Liver (tissue), 9 donors: ENCODE results near the gene NAA38. TPM values are rescaled to one million over a fixed set of nuclear protein-coding genes. Genes with fewer than 3 reads are reported as not detected.
A peak's percentile ranks its signal among the peaks of the same experiment; 100 is the strongest.

Experiments used
- DNase-seq: peaks from one replicate; pipeline ENCODE4 v3.0.0-alpha.2; 2017; ENCODE audit warnings: low spot score
- H3K27ac ChIP-seq, 2 donors: one replicate each; pipeline ENCODE4 v1.7.0; 2013; ENCODE audit warnings: inconsistent platforms in 2 of 2, low read length in 2 of 2, control low read depth in 1 of 2, low read depth in 1 of 2, mild to moderate bottlenecking in 1 of 2
- H3K27me3 ChIP-seq, 4 donors: one replicate each; pipeline versions ENCODE4 v1.6.1 to v1.7.0; 2013; ENCODE audit warnings: low read length in 3 of 4, inconsistent platforms in 1 of 4, mild to moderate bottlenecking in 1 of 4, moderate library complexity in 1 of 4; ENCODE audit not compliant: control insufficient read depth in 4 of 4, insufficient read depth in 4 of 4
- H3K36me3 ChIP-seq, 4 donors: one replicate each; pipeline versions ENCODE4 v1.6.1 to v1.7.0; 2013; ENCODE audit warnings: low read length in 3 of 4, mild to moderate bottlenecking in 3 of 4, low read depth in 1 of 4, moderate library complexity in 1 of 4; ENCODE audit not compliant: control insufficient read depth in 4 of 4, insufficient read depth in 3 of 4
- H3K4me1 ChIP-seq, 4 donors: one replicate each; pipeline versions ENCODE4 v1.6.1 to v1.7.0; 2013; ENCODE audit warnings: low read length in 3 of 4, mild to moderate bottlenecking in 3 of 4, moderate library complexity in 1 of 4; ENCODE audit not compliant: control insufficient read depth in 4 of 4, insufficient read depth in 4 of 4
- H3K4me3 ChIP-seq, 3 donors: one replicate each; pipeline versions ENCODE4 v1.6.1 to v1.7.0; 2013; ENCODE audit warnings: low read length in 3 of 3, control low read depth in 1 of 3, low read depth in 1 of 3, mild to moderate bottlenecking in 1 of 3
- H3K9ac ChIP-seq, 2 donors: one replicate each; pipeline ENCODE4 v1.7.0; 2013; ENCODE audit warnings: low read length in 2 of 2, mild to moderate bottlenecking in 2 of 2, moderate library complexity in 2 of 2, control low read depth in 1 of 2, low read depth in 1 of 2
- H3K9me3 ChIP-seq, 4 donors: one replicate each; pipeline versions ENCODE4 v1.6.1 to v1.7.0; 2013; ENCODE audit warnings: low read length in 3 of 4; ENCODE audit not compliant: control insufficient read depth in 4 of 4
- EGR1 ChIP-seq, 2 donors: IDR thresholded peaks; 2 replicates each; pipeline ENCODE4 v1.6.1; 2016 to 2018; ENCODE audit warnings: antibody characterized with exemption in 2 of 2, low read depth in 2 of 2
- FOXA1 ChIP-seq: IDR thresholded peaks from 2 replicates; pipeline ENCODE4 v1.6.1; 2016; ENCODE audit warnings: antibody characterized with exemption
- FOXA2 ChIP-seq: IDR thresholded peaks from 2 replicates; pipeline ENCODE4 v1.6.1; 2016; ENCODE audit warnings: antibody characterized with exemption
- GABPA ChIP-seq, 2 donors: IDR thresholded peaks in 1 of 2; conservative IDR thresholded peaks in 1 of 2; 2 replicates each; pipeline ENCODE4 v1.6.1; 2016; ENCODE audit warnings: antibody characterized with exemption in 2 of 2, mild to moderate bottlenecking in 1 of 2, moderate library complexity in 1 of 2
- HNF4A ChIP-seq, 2 donors: conservative IDR thresholded peaks; 2 replicates each; pipeline ENCODE4 v1.6.1; 2016; ENCODE audit warnings: antibody characterized with exemption in 2 of 2, mild to moderate bottlenecking in 2 of 2
- HNF4G ChIP-seq: IDR thresholded peaks from 2 replicates; pipeline ENCODE4 v1.6.1; 2016; ENCODE audit warnings: antibody characterized with exemption
- JUND ChIP-seq, 2 donors: IDR thresholded peaks; 2 replicates each; pipeline ENCODE4 v1.6.1; 2016; ENCODE audit warnings: antibody characterized with exemption in 2 of 2
- NR2F2 ChIP-seq: IDR thresholded peaks from 2 replicates; pipeline ENCODE4 v1.6.1; 2016; ENCODE audit warnings: antibody characterized with exemption
- RAD21 ChIP-seq, 2 donors: IDR thresholded peaks; 2 replicates each; pipeline ENCODE4 v1.6.1; 2016; ENCODE audit warnings: antibody characterized with exemption in 2 of 2, mild to moderate bottlenecking in 2 of 2
- REST ChIP-seq: IDR thresholded peaks from 2 replicates; pipeline ENCODE4 v1.6.1; 2016; ENCODE audit warnings: antibody characterized with exemption, mild to moderate bottlenecking
- RXRA ChIP-seq, 2 donors: IDR thresholded peaks; 2 replicates each; pipeline ENCODE4 v1.6.1; 2017 to 2018; ENCODE audit warnings: antibody characterized with exemption in 2 of 2, mild to moderate bottlenecking in 1 of 2
- SP1 ChIP-seq: IDR thresholded peaks from 2 replicates; pipeline ENCODE4 v1.6.1; 2018; ENCODE audit warnings: antibody characterized with exemption, mild to moderate bottlenecking
- TAF1 ChIP-seq: conservative IDR thresholded peaks from 2 replicates; pipeline ENCODE4 v1.6.1; 2016; ENCODE audit warnings: antibody characterized with exemption, mild to moderate bottlenecking
- YY1 ChIP-seq: IDR thresholded peaks from 2 replicates; pipeline ENCODE4 v1.6.1; 2016; ENCODE audit warnings: antibody characterized with exemption, mild to moderate bottlenecking
- WGBS: extraction: QIAGEN DNeasy Blood & Tissue Kit; methylation state at CpG from one replicate; pipeline ENCODE4 v1.1.7; 2013; 5-methylcytosine and 5-hydroxymethylcytosine counted together
- polyA plus RNA-seq, 2 donors: library from polyadenylated mRNA; stranded (reverse) in 1 of 2; unstranded in 1 of 2; fragments of 200-250 nt in 1 of 2; fragments of >200 nt in 1 of 2; fragmentation: Nextera tagmentation in 1 of 2; extraction: Ambion mirVana in 1 of 2; gene quantifications; one replicate each; pipeline versions ENCODE4 v1.2.1 to v1.2.3, GENCODE V29; 2013 to 2015
- total RNA-seq, 2 donors: library from RNA; depleted of rRNA; stranded (reverse); fragments of >200 nt; gene quantifications; one replicate each; pipeline ENCODE4 v1.2.3, GENCODE V29; 2014
- TF ChIP-seq, protein P1 (sequence below): IDR thresholded peaks from 2 replicates; pipeline ENCODE4 v1.6.1; 2016; ENCODE audit warnings: antibody characterized with exemption
- TF ChIP-seq, protein P2 (sequence below): IDR thresholded peaks from 2 replicates; pipeline ENCODE4 v1.6.1; 2016; ENCODE audit warnings: antibody characterized with exemption
- TF ChIP-seq, protein P3 (sequence below): fragments of 150-350 bp; IDR thresholded peaks from 2 replicates; pipeline ENCODE4 v1.5.1; 2017; ENCODE audit warnings: improper control_type of control experiment, low read depth, low read length; ENCODE audit not compliant: missing input control
- TF ChIP-seq, protein P4 (sequence below): IDR thresholded peaks from 2 replicates; pipeline ENCODE4 v1.6.1; 2016; ENCODE audit warnings: antibody characterized with exemption
- donor health status: healthy.
- donor health status: healthy.
- donor health status: healthy.
- donor health status: healthy.
- donor health status: healthy.

Gene NAA38
- total and polyA plus RNA-seq, 4 donors = 24.3 to 118 (median 56.8) TPM

DNA sequence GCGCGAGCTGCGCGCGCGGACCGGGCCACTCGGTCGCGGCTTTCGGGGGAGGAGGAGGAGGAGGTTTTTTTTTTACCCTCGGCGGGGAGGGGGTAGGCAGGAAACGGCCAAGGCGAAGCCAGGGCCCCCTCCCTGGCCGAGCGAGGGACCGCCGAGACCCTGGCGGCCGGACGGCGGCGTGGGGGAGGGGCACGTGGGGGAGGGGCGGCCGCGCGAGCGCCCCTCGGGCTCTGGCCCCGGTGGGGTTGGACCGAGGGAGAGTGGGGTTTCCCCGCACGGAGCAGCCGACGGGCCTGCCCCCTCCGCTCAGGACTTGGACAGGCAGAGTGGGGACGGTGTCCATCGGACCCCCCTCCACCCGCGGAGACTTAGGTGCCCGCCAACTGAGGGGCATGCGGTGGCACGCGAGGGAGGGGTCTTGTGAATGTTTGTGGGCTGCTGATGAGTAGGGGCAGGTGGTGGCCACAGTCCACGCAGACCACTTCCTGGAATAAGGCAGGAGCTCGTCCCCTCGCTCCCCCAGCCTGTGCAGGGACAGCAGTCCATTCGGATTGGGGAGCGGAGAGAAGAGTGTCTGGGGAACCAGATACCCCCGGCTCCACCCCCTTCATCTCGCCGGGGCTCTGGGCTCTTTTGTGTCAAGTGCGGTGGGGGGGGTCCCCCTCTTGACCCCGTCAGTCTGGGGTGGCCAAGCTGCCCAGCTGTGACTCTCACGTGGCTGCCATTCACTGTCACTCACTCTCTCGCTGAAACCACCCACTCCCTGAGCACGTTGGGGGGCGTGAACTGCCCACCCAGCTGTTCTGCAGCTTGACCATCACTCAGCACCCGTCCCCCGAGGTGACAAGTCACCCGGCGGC is 28.2 kb upstream of the NAA38 start:
- peaks cover 9 to 46% (median 42%) of the 10 kb centered on the region in 4 donors for H3K4me1 ChIP-seq
- H3K27me3 ChIP-seq = no peaks in the 10 kb centered on the region
- H3K4me3 ChIP-seq = peak overlapping the region; percentile 37 to 69 (median 57)
- peak overlapping the region; percentile 65 to 89 for H3K27ac ChIP-seq
- WGBS = under 1% methylated on average over 64 of the region's 64 CpGs
- H3K9me3 ChIP-seq = no peaks in the 10 kb centered on the region
- peak overlapping the region in 1 of 2 donors; percentile 62 for H3K9ac ChIP-seq
- TF ChIP-seq FOXA2 (no peak), TAF1 (no peak), JUND (IDR thresholded peaks at IDR 0.05) (no peak), RXRA (IDR thresholded peaks at IDR 0.05) (no peak), YY1 (no peak), REST (no peak), NR2F2 (no peak), EGR1 (IDR thresholded peaks at IDR 0.05; ENCODE audit: low read depth in 2 of 2) (no peak), HNF4A (conservative IDR thresholded peaks at IDR 0.05) (no peak), FOXA1 (no peak), SP1 (no peak), HNF4G (no peak), GABPA (IDR thresholded peaks at IDR 0.05 in 1 of 2, conservative IDR thresholded peaks at IDR 0.05 in 1 of 2) (no peak), RAD21 (IDR thresholded peaks at IDR 0.05) (no peak)
- TF ChIP-seq, protein P1, sequence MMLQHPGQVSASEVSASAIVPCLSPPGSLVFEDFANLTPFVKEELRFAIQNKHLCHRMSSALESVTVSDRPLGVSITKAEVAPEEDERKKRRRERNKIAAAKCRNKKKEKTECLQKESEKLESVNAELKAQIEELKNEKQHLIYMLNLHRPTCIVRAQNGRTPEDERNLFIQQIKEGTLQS = no peak
- TF ChIP-seq, protein P2, sequence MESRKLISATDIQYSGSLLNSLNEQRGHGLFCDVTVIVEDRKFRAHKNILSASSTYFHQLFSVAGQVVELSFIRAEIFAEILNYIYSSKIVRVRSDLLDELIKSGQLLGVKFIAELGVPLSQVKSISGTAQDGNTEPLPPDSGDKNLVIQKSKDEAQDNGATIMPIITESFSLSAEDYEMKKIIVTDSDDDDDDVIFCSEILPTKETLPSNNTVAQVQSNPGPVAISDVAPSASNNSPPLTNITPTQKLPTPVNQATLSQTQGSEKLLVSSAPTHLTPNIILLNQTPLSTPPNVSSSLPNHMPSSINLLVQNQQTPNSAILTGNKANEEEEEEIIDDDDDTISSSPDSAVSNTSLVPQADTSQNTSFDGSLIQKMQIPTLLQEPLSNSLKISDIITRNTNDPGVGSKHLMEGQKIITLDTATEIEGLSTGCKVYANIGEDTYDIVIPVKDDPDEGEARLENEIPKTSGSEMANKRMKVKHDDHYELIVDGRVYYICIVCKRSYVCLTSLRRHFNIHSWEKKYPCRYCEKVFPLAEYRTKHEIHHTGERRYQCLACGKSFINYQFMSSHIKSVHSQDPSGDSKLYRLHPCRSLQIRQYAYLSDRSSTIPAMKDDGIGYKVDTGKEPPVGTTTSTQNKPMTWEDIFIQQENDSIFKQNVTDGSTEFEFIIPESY = no peak
- TF ChIP-seq, protein P3, sequence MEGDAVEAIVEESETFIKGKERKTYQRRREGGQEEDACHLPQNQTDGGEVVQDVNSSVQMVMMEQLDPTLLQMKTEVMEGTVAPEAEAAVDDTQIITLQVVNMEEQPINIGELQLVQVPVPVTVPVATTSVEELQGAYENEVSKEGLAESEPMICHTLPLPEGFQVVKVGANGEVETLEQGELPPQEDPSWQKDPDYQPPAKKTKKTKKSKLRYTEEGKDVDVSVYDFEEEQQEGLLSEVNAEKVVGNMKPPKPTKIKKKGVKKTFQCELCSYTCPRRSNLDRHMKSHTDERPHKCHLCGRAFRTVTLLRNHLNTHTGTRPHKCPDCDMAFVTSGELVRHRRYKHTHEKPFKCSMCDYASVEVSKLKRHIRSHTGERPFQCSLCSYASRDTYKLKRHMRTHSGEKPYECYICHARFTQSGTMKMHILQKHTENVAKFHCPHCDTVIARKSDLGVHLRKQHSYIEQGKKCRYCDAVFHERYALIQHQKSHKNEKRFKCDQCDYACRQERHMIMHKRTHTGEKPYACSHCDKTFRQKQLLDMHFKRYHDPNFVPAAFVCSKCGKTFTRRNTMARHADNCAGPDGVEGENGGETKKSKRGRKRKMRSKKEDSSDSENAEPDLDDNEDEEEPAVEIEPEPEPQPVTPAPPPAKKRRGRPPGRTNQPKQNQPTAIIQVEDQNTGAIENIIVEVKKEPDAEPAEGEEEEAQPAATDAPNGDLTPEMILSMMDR = no peak
- TF ChIP-seq, protein P4, sequence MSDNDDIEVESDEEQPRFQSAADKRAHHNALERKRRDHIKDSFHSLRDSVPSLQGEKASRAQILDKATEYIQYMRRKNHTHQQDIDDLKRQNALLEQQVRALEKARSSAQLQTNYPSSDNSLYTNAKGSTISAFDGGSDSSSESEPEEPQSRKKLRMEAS = no peak
- no peaks in the 10 kb centered on the region for H3K36me3 ChIP-seq
- peak; percentile 56 for DNase-seq
